Pulmonary artery endothelial cell (primary cell): ENCODE data around the gene NT5C1B. TPM values are rescaled to one million over a fixed set of nuclear protein-coding genes. Genes with fewer than 3 reads are reported as not detected.

Experiments used
- DNase-seq: peaks from one replicate; pipeline ENCODE4 v3.0.0-alpha.2; 2011; ENCODE audit warnings: low read depth, low spot score
- total RNA-seq: library from RNA; depleted of rRNA; stranded (reverse); fragments of >200 nt; gene quantifications from 2 replicates; pipeline ENCODE4 v1.2.3, GENCODE V29; 2014

Gene NT5C1B
- total RNA-seq, 1 donor from 2014 or later, result not detected

- no peak for DNase-seq
These were observed 38.2 kb downstream of the NT5C1B start for GRCh38 chr2:18551169-18551568.

GRCh38 chr2:18550433-18550832, 38.9 kb downstream of the NT5C1B start:
- DNase-seq, result no peak

DNA sequence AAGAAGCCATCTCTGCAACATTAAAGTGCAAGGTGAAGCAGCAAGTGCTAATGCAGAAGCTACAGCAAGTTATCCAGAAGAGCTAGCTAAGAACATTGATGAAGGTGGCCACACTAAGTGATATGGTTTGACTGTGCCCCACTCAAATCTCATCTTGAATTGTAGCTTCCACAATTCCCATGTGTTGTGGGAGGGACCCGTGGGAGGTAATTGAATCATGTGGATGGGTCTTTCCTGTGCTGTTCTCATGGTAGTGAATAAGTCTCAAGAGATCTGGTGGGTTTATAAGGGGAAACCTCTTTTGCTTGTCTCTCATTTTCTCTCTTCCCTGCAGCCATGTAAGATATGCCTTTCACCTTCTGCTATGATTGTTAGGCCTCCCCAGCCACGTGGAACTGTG, 40.3 kb downstream of the NT5C1B start:
- no peak for DNase-seq

- DNase-seq, result no peak
These were observed 40.7 kb downstream of the NT5C1B start for GRCh38 chr2:18548621-18549020.

DNA sequence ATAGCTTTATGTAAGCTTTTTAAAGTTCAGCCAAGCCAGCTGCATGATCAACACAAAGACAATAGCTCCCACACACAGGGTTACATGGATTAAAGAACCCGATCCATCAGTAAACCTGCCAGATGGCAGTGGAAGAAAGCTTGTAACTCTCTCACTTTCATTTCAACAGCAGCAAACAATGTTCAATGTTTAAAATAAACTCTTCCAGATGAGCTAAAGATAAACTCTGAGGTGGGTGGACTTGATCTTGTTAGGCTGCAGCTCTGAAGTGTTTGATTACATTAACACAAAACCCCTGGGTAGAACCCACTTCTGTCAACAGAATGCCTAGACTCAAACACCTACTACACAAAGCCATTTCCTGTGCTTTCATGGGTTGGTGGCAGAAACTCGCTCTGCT, 42.8 kb downstream of the NT5C1B start:
- DNase-seq, result no peak

GRCh38 chr2:18545384-18545783, 44.0 kb downstream of the NT5C1B start:
- DNase-seq, result no peak

GRCh38 chr2:18544171-18544570, 45.2 kb downstream of the NT5C1B start:
- no peak for DNase-seq

DNA sequence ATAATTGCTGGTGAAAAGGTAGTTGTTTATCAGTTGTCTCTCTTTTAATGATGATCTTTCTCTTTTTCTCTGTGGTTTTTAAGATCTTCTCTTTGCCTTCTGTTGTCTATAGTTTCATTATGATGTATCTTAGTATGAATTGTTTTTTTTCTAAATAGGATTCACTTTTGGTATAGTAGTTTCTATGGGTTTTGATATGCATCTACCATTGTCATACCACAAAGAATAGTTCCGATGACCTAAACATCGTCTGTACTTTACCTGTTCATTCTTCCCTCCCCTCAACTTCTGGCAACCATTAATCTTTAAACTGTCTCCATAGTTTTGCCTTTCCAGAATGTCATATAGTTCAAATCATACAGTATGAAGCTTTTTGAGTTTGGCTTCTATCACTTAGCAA, 48.5 kb downstream of the NT5C1B start:
- no peak for DNase-seq

DNA sequence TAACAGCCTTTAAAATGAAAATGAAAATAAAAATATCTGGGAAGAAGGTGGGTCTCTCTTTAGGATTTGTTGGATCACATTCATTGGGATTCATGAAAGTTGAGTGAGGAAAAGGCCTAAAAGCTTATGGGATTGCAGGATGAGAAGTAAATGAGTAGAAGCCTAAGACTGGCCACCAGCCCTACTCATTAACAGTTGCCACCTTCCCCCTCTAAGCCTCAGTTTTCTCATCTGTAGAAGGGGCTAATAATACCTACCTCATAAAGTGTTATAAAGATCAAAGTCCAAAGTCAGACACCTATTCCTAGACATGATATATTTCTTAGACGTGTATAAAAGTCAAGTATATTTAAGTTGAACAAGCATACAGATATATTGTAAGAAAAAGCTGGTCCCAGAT, 52.7 kb downstream of the NT5C1B start:
- DNase-seq, result no peak

GRCh38 chr2:18536100-18536499, 53.3 kb downstream of the NT5C1B start:
- DNase-seq, result no peak

DNA sequence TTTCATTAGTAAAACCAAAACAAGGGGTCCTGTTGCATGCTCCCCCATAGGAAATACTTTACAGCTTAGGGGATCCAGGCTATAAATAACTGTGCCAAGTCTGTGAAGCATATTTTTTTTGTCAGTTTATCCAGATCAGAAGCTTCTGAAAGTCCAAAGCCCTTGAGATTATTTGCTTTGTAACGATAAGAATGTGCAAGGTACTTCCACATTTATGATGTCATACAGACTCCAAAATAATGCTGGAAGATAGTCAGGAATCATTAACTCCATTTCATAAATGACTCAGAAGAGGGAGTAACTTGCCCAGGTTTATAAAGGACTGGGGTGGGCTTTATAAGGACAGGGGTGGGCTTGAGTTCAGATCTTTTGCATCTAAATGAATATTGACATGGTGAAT, 58.2 kb downstream of the NT5C1B start:
- no peak for DNase-seq

DNA sequence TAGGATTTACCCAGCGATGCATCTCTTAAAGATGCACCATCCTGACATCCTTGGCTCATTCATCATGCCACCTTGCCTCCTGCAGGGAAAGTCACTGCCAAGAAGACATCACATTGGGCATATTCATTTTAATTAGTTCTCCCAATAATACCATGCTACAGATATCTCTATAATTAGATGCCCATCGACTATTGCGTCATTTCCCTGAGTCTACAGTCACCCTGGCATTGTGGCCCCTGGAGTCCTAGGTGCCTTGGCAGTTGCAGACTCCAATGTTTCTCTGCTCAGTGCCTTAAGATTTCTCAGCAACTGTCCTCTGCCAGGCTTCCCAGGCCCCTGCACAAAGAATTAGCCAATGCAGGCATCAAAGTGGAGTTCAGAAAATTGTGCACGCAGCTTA, 61.5 kb downstream of the NT5C1B start:
- DNase-seq, result no peak

GRCh38 chr2:18527326-18527725, 62.0 kb downstream of the NT5C1B start:
- DNase-seq, result no peak

DNA sequence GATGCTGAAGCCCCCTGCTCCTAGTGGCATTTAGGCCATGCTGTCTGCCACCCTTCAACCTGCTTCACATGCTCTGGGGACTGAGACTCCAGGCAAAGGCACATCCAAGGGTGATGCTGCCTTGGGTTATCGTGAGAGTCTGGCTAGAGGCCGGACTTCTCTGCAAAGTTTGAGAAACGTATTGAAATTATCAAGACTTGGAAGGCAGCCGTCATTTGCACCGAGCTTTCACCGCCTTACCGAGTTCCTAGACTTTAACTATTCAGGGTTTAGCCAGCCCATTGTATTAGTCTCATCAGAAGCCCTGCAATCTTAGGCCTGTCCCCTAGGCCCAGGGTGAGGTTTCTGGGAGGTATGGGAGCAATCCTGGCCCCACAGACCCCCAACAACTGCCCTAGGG, 62.9 kb downstream of the NT5C1B start:
- no peak for DNase-seq

DNA sequence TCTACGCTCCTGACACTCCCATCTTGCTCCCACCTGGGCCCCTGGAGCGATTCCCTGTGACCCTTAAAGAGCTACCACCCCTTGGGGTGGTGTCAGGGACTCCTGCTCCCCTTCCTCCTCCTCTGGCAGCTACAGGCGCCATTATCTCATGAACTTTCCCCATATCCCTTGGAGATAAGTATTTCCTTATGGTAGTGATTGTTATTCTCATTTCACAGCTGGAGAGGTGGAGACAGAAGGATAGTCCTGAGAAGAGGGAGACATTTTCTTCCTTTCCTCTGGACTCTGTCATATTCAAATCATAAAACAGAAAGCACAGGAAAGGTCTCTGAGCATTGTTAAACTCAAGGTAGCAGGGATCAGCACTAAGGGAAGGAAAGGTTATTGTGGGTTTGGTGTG, 63.5 kb downstream of the NT5C1B start:
- DNase-seq, result no peak

DNA sequence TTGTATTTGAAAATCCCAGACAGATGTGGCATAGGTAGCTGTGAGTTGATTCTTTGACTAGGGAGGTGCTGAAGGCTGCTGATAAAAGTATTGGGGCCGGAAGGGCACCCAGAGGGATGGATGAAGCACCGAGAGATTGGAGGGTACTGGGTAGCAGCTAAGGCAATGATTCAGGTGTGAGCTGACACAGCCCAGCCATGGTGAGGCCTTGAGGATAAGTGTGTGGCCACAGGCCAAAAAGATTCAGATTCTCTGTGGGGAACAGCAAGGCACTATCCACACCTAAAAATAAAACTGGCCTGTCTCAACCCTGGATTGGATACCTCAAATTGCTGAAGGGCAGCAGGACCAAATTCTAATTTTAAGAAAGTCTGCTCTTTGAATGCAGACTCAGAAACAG, 64.1 kb downstream of the NT5C1B start:
- DNase-seq, result no peak

GRCh38 chr2:18522484-18523146, 66.8 kb downstream of the NT5C1B start:
- DNase-seq, result no peak

- DNase-seq, result peak; percentile 17
These were observed 68.6 kb downstream of the NT5C1B start for GRCh38 chr2:18520451-18521425.

DNA sequence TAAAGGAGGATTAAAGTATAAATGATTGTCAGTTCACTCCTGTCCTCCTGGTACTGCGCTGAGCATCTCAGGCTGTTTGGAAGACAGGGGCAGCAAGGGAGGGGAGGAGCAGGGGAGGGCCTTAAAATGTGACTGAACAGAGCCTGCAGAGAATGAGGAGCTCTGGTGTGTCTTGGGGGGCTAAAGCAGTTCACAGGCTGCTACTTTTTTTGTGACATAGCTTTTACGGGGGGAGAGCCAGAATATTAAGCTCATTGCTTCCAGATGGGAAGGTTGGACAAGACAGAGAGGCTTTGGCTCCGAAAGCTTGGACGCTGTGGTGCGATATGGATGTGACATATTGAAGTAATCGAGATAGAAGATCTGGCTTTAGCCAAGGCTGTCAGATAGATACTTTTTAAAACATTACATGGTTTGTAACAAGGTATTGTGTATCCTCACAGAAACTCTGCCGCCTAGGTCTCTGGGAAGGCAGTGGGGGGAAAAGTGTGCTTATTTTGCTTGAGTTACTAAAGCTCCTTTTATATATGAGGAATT, 69.4 kb downstream of the NT5C1B start:
- no peak for DNase-seq

GRCh38 chr2:18518116-18519111, 71.0 kb downstream of the NT5C1B start:
- no peak for DNase-seq

DNA sequence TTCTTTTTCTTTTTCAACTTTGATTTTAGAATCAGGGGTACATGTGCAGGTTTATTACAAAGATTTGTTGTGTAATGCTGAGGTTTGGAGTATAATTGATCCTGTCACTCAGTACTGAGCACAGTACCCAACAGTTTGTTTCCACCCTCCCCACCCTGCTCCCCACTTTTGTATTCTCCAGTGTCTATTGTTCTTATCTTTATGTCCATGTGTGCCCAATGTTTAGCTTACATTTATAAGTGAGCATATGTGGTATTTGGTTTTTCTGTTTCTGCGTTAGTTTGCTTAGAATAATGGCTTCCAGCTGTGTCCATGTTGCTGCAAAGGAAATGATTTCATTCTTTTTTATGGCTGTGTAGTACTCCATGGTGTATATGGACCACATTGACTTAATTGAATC, 72.0 kb downstream of the NT5C1B start:
- no peak for DNase-seq
